HL-60 (cell line): ENCODE measurements around the gene TOPAZ1.
A peak's percentile ranks its signal among the peaks of the same experiment; 100 is the strongest.

Experiments
- DNase-seq, 2 experiments: peaks; one replicate each; pipeline ENCODE4 v3.0.0-alpha.2; 2010 to 2020; ENCODE audit warnings: low read depth in 1 of 2, low spot score in 1 of 2
- H3K27ac ChIP-seq: fragments of 250-450 bp; sonication (Bioruptor Pico); replicated peaks from 2 replicates; pipeline ENCODE4 v1.5.1; 2020; ENCODE audit warnings: mild to moderate bottlenecking, moderate library complexity
- H3K27me3 ChIP-seq: fragments of 250-450 bp; sonication (Bioruptor Pico); 2 replicates; pipeline ENCODE4 v1.5.1; 2021; ENCODE audit warnings: mild to moderate bottlenecking, moderate library complexity; ENCODE audit not compliant: insufficient read depth, poor library complexity, severe bottlenecking
- H3K4me3 ChIP-seq: replicated peaks from 2 replicates; pipeline ENCODE4 v1.5.1; 2011; ENCODE audit warnings: mild to moderate bottlenecking, control low read depth, low read length; ENCODE audit not compliant: insufficient read depth
- GABPA ChIP-seq: IDR thresholded peaks from 2 replicates; pipeline ENCODE4 v1.6.1; 2012; ENCODE audit warnings: low read depth
- POLR2AphosphoS5 ChIP-seq: IDR thresholded peaks from 2 replicates; pipeline ENCODE4 v1.6.1; 2012; ENCODE audit warnings: low read depth
- SPI1 ChIP-seq: IDR thresholded peaks from 2 replicates; pipeline ENCODE4 v1.6.1; 2012; ENCODE audit warnings: low read depth, mild to moderate bottlenecking, borderline replicate concordance
- long read RNA-seq: library from polyadenylated mRNA; unstranded; transcript quantifications from one replicate; pipeline ENCODE4 v2.0.0, GENCODE V29; 2020
- TF ChIP-seq, protein P1 (sequence below): IDR thresholded peaks from 2 replicates; pipeline ENCODE4 v1.6.1; 2012; ENCODE audit warnings: low read depth; ENCODE audit not compliant: insufficient replicate concordance
- TF ChIP-seq, protein P2 (sequence below): IDR thresholded peaks from one replicate; pipeline ENCODE4 v1.5.1; 2011; ENCODE audit warnings: low read length, control low read depth, inconsistent platforms; ENCODE audit not compliant: insufficient read depth

The TOPAZ1 gene
- long read RNA-seq = 0 reads

DNA sequence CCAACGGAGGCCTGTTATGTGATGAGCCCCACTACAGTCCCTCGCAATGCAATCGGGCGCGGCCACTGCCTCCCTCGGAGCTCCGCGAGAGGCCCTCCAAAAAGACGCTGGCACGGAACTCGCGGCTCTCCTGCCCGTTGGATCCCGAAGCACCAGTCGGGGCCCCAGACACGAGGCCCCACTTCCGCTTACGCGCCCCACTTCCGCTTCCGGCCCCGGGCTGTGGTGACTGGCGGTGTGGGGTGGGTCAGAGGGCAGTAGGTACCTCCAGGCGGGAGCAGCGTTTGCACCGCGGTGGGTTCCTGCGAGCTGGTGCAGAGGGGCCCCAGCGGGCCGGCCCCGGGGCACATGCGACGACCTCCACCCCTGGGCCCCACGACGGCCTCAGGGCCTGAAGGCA, at the start of gene TOPAZ1:
TOPAZ1 (plus strand) TSS at position 181 of the 400 bp plus-strand sequence; CDS start at position 349, 168 bp downstream.
- Histone ChIP-seq H3K4me3 (no peak within 1 kb of the TSS), H3K27me3 (no peaks in the 10 kb centered on the region), H3K27ac (no peak within 1 kb of the TSS)
- DNase-seq = no peak
- TF ChIP-seq, protein P1, sequence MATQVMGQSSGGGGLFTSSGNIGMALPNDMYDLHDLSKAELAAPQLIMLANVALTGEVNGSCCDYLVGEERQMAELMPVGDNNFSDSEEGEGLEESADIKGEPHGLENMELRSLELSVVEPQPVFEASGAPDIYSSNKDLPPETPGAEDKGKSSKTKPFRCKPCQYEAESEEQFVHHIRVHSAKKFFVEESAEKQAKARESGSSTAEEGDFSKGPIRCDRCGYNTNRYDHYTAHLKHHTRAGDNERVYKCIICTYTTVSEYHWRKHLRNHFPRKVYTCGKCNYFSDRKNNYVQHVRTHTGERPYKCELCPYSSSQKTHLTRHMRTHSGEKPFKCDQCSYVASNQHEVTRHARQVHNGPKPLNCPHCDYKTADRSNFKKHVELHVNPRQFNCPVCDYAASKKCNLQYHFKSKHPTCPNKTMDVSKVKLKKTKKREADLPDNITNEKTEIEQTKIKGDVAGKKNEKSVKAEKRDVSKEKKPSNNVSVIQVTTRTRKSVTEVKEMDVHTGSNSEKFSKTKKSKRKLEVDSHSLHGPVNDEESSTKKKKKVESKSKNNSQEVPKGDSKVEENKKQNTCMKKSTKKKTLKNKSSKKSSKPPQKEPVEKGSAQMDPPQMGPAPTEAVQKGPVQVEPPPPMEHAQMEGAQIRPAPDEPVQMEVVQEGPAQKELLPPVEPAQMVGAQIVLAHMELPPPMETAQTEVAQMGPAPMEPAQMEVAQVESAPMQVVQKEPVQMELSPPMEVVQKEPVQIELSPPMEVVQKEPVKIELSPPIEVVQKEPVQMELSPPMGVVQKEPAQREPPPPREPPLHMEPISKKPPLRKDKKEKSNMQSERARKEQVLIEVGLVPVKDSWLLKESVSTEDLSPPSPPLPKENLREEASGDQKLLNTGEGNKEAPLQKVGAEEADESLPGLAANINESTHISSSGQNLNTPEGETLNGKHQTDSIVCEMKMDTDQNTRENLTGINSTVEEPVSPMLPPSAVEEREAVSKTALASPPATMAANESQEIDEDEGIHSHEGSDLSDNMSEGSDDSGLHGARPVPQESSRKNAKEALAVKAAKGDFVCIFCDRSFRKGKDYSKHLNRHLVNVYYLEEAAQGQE = no peak
- TF ChIP-seq GABPA (no peak), SPI1 (no peak), POLR2AphosphoS5 (no peak)
- TF ChIP-seq, protein P2, sequence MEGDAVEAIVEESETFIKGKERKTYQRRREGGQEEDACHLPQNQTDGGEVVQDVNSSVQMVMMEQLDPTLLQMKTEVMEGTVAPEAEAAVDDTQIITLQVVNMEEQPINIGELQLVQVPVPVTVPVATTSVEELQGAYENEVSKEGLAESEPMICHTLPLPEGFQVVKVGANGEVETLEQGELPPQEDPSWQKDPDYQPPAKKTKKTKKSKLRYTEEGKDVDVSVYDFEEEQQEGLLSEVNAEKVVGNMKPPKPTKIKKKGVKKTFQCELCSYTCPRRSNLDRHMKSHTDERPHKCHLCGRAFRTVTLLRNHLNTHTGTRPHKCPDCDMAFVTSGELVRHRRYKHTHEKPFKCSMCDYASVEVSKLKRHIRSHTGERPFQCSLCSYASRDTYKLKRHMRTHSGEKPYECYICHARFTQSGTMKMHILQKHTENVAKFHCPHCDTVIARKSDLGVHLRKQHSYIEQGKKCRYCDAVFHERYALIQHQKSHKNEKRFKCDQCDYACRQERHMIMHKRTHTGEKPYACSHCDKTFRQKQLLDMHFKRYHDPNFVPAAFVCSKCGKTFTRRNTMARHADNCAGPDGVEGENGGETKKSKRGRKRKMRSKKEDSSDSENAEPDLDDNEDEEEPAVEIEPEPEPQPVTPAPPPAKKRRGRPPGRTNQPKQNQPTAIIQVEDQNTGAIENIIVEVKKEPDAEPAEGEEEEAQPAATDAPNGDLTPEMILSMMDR = no peak

DNA sequence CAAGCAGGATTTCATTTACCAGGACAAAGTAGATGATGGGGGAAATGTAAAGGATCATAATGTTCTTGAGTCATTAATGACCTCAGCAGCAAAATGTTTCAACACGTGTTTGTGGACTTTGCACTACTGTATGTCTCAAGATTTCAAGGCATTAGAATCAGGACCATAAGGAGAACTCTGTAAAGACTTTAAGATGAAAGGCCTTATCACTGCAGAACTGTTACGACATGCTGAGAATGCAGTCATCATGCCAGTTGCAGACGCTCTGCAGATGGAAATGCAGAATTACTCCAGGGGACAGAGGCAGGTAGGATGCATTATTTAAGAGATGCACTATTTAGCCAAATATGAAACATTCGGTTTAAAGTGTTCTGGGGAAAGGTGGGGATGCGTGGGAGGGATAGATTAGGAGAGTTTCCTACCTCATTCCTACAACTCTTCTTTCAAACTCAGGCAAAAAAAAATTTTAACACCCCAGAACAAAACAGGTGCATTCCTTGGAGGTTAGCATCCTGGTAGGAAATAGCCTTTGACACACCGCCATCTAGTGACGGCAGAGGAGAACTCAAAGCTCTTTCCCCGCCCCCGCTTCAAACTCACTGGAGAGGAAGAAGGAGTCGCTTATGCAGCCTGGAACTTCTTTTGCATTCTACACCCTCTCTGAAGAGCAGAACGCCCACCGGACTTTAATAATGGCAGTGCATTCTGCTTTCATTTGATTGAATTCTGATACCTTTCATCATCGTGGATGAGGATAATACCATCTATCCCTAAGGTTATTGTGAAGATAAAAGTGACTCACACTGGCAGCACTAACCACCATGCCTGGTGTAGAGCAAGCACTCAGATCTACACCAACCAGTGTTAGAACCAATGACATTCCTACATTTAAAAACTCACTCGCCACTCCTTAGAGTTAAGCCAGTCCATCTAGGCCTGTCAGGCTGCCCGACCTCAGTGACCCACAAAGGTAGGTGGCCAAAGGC, 43.1 kb upstream of the TOPAZ1 start:
- Histone ChIP-seq H3K27me3 (no peaks in the 10 kb centered on the region), H3K4me3 (no peak overlapping the region), H3K27ac (no peak overlapping the region)
- DNase-seq = peak; percentile 15 to 71
- TF ChIP-seq, protein P1 = no peak
- TF ChIP-seq, protein P2 = peak; percentile 74

DNA sequence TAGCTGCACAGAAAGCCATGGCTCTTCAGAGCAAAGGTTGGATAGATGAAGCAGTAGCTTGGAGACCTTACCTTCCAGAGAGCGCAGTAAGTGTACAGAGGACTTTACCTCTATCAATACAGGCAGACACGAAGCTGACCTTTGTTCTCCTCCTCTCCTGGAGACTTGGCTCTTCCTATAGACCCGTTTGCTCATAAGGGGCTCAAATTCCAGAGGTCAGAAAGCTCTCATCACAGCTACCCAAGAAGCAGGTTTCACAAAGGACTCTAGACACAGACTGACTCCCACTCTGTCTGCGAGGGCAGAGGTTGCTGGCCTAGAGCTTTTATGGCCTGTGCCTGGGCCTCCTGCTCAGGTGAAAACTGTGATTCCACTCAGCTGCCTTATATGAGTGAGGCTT, 35.4 kb upstream of the TOPAZ1 start:
- TF ChIP-seq GABPA = no peak
- TF ChIP-seq, protein P2 = no peak
- TF ChIP-seq POLR2AphosphoS5 = no peak
- TF ChIP-seq, protein P1 = no peak
- no peak for TF ChIP-seq SPI1
- DNase-seq = no peak
- H3K27ac ChIP-seq = no peak overlapping the region
- no peak overlapping the region for H3K4me3 ChIP-seq
- no peaks in the 10 kb centered on the region for H3K27me3 ChIP-seq
